GM23338 (cell line): Measurements from ENCODE around the gene RNF225. TPM values are rescaled to one million over a fixed set of nuclear protein-coding genes. Genes with fewer than 3 reads are reported as not detected.
"Not testable (repeated sequence)": the region's sequence is repeated elsewhere in the genome, so short reads cannot be mapped to it uniquely, and the experiment has no call there.

Experiments used
- ATAC-seq: fragments of 200-7000 bp; cut with Tn5 transposase; 3 replicates; pipeline ENCODE4 v1.9.1; 2020
- DNase-seq: peaks from one replicate; pipeline ENCODE4 v3.0.0-alpha.2; 2015; ENCODE audit warnings: low spot score
- H2AFZ ChIP-seq: fragments of 200-600 bp; sonication (generic); 2 replicates; pipeline ENCODE4 v1.8.0; 2016; ENCODE audit warnings: antibody characterized with exemption, mild to moderate bottlenecking, moderate library complexity
- H3F3A ChIP-seq: fragments of 200-600 bp; sonication (generic); replicated peaks from 2 replicates; pipeline ENCODE4 v1.8.0; 2017; ENCODE audit warnings: antibody characterized with exemption, mixed run types, low read depth
- H3K27ac ChIP-seq: fragments of 200-600 bp; sonication (generic); 2 replicates; pipeline ENCODE4 v1.6.1; 2016; ENCODE audit warnings: low read depth
- H3K27me3 ChIP-seq: fragments of 200-600 bp; sonication (generic); 2 replicates; pipeline ENCODE4 v1.8.0; 2016; ENCODE audit warnings: mild to moderate bottlenecking, mixed run types, moderate library complexity; ENCODE audit not compliant: insufficient read depth
- H3K36me3 ChIP-seq: fragments of 200-600 bp; sonication (generic); 2 replicates; pipeline ENCODE4 v1.8.0; 2016; ENCODE audit warnings: mild to moderate bottlenecking; ENCODE audit not compliant: insufficient read depth
- H3K4me1 ChIP-seq: fragments of 200-600 bp; sonication (generic); 2 replicates; pipeline ENCODE4 v1.8.0; 2016; ENCODE audit warnings: mild to moderate bottlenecking, moderate library complexity; ENCODE audit not compliant: insufficient read depth
- H3K4me2 ChIP-seq: fragments of 200-600 bp; sonication (generic); 2 replicates; pipeline ENCODE4 v1.7.1; 2017; ENCODE audit warnings: mixed run types
- H3K4me3 ChIP-seq: fragments of 200-600 bp; sonication (generic); 2 replicates; pipeline ENCODE4 v1.6.1; 2016; ENCODE audit warnings: mixed run types
- H3K79me2 ChIP-seq: fragments of 200-600 bp; sonication (generic); replicated peaks from 2 replicates; pipeline ENCODE4 v1.8.0; 2017; ENCODE audit warnings: mild to moderate bottlenecking; ENCODE audit not compliant: insufficient read depth
- H3K9me2 ChIP-seq: fragments of 200-600 bp; sonication (generic); 2 replicates; pipeline ENCODE4 v1.8.0; 2017; ENCODE audit not compliant: insufficient read depth
- H4K20me1 ChIP-seq: fragments of 200-600 bp; sonication (generic); replicated peaks from 2 replicates; pipeline ENCODE4 v1.8.0; 2017; ENCODE audit warnings: mild to moderate bottlenecking; ENCODE audit not compliant: insufficient read depth
- H3K27ac Mint-ChIP-seq: 2 replicates; pipeline ENCODE4 v1.8.0; 2020; ENCODE audit warnings: inconsistent platforms, mild to moderate bottlenecking, moderate library complexity, mixed read lengths
- H3K27me3 Mint-ChIP-seq: 3 replicates; pipeline ENCODE4 v1.8.0; 2022; ENCODE audit warnings: low read depth, mild to moderate bottlenecking, moderate library complexity, mixed read lengths, inconsistent platforms; ENCODE audit not compliant: insufficient read depth, poor library complexity
- H3K36me3 Mint-ChIP-seq: 3 replicates; pipeline ENCODE4 v1.8.0; 2021; ENCODE audit warnings: low read depth, mild to moderate bottlenecking, inconsistent platforms, moderate library complexity, mixed read lengths
- H3K4me1 Mint-ChIP-seq: 3 replicates; pipeline ENCODE4 v1.8.0; 2020; ENCODE audit warnings: mild to moderate bottlenecking, inconsistent platforms, mixed read lengths
- H3K4me3 Mint-ChIP-seq: 3 replicates; pipeline ENCODE4 v1.8.0; 2021; ENCODE audit warnings: moderate library complexity, mild to moderate bottlenecking, inconsistent platforms, mixed read lengths
- H3K9me3 Mint-ChIP-seq: 3 replicates; pipeline ENCODE4 v1.8.0; 2020; ENCODE audit warnings: moderate library complexity, mild to moderate bottlenecking, inconsistent platforms, mixed read lengths
- CREB1 ChIP-seq: fragments of 250-450 bp; sonication (Bioruptor Pico); IDR thresholded peaks from 2 replicates; pipeline ENCODE4 v1.5.0; 2020; ENCODE audit warnings: low read depth, mild to moderate bottlenecking, moderate library complexity
- EZH2phosphoT487 ChIP-seq: fragments of 200-600 bp; sonication (generic); IDR thresholded peaks from one replicate; pipeline ENCODE4 v1.8.1; 2018; ENCODE audit warnings: antibody characterized with exemption; ENCODE audit not compliant: unreplicated experiment
- JUNB ChIP-seq: IDR thresholded peaks from one replicate; pipeline ENCODE4 v1.6.1; 2016; ENCODE audit warnings: antibody characterized with exemption; ENCODE audit not compliant: unreplicated experiment
- NANOG ChIP-seq: IDR thresholded peaks from 2 replicates; pipeline ENCODE4 v1.6.1; 2016; ENCODE audit warnings: antibody characterized with exemption, borderline replicate concordance
- STAT1 ChIP-seq: IDR thresholded peaks from one replicate; pipeline ENCODE4 v1.6.1; 2016; ENCODE audit warnings: antibody characterized with exemption; ENCODE audit not compliant: unreplicated experiment
- ZNF114 ChIP-seq: fragments of 250-450 bp; sonication (Bioruptor Pico); IDR thresholded peaks from 2 replicates; pipeline ENCODE4 v1.5.0; 2020; ENCODE audit warnings: mild to moderate bottlenecking, moderate library complexity
- ZNF462 ChIP-seq: fragments of 250-450 bp; sonication (Bioruptor Pico); IDR thresholded peaks from 2 replicates; pipeline ENCODE4 v1.5.0; 2020; ENCODE audit warnings: mild to moderate bottlenecking, moderate library complexity
- polyA plus RNA-seq: library from polyadenylated mRNA; unstranded; fragments of >200 nt; fragmentation: Nextera tagmentation; extraction: Ambion mirVana; gene quantifications from 2 replicates; pipeline ENCODE4 v1.2.1, GENCODE V29; 2016
- total RNA-seq: library from RNA; depleted of rRNA; stranded (reverse); fragments of >200 nt; shearing (Covaris generic); gene quantifications from 2 replicates; pipeline ENCODE4 v1.2.3, GENCODE V29; 2014
- TF ChIP-seq, protein P1 (sequence below), 2 experiments: fragments of 200-600 bp in 1 of 2; sonication (generic) in 1 of 2; conservative IDR thresholded peaks; 2 replicates each; pipeline versions ENCODE4 v1.5.1 to v1.6.1; 2016 to 2017; ENCODE audit warnings: antibody characterized with exemption in 2 of 2, low read depth in 2 of 2, mild to moderate bottlenecking in 2 of 2, moderate library complexity in 1 of 2
- TF ChIP-seq, protein P2 (sequence below): IDR thresholded peaks from one replicate; pipeline ENCODE4 v1.6.1; 2018; ENCODE audit warnings: antibody characterized with exemption; ENCODE audit not compliant: unreplicated experiment
- TF ChIP-seq, protein P3 (sequence below): IDR thresholded peaks from 2 replicates; pipeline ENCODE4 v1.6.1; 2016; ENCODE audit warnings: antibody characterized with exemption

RNF225 gene
- total and polyA plus RNA-seq, 2 experiments from 2014 or later: 0.87 TPM; not detected in 1

DNA sequence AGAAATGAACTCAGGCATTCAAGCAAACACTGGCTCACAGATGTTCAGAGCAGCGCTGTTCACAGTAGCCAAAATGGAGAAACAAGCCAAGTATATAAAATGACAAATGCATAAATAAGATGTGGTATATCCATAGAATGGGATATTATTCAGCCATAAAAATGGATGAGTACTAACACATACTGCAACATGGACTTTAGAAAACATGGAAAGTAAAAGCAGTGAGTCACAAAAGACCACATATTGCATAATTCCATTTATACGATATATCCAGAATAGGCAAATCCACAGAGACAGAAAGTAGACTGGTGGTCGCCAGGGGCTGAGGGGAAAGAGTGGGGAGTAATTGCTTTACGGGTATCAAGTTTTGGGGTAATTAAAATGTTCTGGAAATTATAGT is 21.3 kb upstream of the RNF225 start:
- Mint-ChIP-seq H3K9me3 (no peaks in the 10 kb centered on the region), H3K4me3 (no peak overlapping the region), H3K4me1 (no peaks in the 10 kb centered on the region; the same call in 2 of the 3 replicates), H3K27ac (no peak overlapping the region), H3K36me3 (no peaks in the 10 kb centered on the region), H3K27me3 (peaks cover 10% of the 10 kb centered on the region)
- Histone ChIP-seq H3K27me3 (no peaks in the 10 kb centered on the region), H3F3A (no peaks in the 10 kb centered on the region), H3K27ac (no peak overlapping the region), H3K36me3 (no peaks in the 10 kb centered on the region), H3K79me2 (no peaks in the 10 kb centered on the region), H3K4me1 (no peaks in the 10 kb centered on the region), H3K4me3 (no peak overlapping the region), H4K20me1 (no peaks in the 10 kb centered on the region), H2AFZ (no peak overlapping the region), H3K9me2 (no peaks in the 10 kb centered on the region), H3K4me2 (no peak overlapping the region)
- DNase-seq: no peak
- no peak for ATAC-seq
- TF ChIP-seq EZH2phosphoT487 (no peak), JUNB (no peak), STAT1 (no peak), CREB1 (CRISPR knock-in tag) (no peak), ZNF462 (CRISPR knock-in tag) (no peak), ZNF114 (no peak), NANOG (no peak)
- TF ChIP-seq, protein P1, sequence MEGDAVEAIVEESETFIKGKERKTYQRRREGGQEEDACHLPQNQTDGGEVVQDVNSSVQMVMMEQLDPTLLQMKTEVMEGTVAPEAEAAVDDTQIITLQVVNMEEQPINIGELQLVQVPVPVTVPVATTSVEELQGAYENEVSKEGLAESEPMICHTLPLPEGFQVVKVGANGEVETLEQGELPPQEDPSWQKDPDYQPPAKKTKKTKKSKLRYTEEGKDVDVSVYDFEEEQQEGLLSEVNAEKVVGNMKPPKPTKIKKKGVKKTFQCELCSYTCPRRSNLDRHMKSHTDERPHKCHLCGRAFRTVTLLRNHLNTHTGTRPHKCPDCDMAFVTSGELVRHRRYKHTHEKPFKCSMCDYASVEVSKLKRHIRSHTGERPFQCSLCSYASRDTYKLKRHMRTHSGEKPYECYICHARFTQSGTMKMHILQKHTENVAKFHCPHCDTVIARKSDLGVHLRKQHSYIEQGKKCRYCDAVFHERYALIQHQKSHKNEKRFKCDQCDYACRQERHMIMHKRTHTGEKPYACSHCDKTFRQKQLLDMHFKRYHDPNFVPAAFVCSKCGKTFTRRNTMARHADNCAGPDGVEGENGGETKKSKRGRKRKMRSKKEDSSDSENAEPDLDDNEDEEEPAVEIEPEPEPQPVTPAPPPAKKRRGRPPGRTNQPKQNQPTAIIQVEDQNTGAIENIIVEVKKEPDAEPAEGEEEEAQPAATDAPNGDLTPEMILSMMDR (conservative IDR thresholded peaks at IDR 0.05; ENCODE audit: low read depth in 2 of 2): no peak
- TF ChIP-seq, protein P2, sequence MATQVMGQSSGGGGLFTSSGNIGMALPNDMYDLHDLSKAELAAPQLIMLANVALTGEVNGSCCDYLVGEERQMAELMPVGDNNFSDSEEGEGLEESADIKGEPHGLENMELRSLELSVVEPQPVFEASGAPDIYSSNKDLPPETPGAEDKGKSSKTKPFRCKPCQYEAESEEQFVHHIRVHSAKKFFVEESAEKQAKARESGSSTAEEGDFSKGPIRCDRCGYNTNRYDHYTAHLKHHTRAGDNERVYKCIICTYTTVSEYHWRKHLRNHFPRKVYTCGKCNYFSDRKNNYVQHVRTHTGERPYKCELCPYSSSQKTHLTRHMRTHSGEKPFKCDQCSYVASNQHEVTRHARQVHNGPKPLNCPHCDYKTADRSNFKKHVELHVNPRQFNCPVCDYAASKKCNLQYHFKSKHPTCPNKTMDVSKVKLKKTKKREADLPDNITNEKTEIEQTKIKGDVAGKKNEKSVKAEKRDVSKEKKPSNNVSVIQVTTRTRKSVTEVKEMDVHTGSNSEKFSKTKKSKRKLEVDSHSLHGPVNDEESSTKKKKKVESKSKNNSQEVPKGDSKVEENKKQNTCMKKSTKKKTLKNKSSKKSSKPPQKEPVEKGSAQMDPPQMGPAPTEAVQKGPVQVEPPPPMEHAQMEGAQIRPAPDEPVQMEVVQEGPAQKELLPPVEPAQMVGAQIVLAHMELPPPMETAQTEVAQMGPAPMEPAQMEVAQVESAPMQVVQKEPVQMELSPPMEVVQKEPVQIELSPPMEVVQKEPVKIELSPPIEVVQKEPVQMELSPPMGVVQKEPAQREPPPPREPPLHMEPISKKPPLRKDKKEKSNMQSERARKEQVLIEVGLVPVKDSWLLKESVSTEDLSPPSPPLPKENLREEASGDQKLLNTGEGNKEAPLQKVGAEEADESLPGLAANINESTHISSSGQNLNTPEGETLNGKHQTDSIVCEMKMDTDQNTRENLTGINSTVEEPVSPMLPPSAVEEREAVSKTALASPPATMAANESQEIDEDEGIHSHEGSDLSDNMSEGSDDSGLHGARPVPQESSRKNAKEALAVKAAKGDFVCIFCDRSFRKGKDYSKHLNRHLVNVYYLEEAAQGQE: no peak
- TF ChIP-seq, protein P3, sequence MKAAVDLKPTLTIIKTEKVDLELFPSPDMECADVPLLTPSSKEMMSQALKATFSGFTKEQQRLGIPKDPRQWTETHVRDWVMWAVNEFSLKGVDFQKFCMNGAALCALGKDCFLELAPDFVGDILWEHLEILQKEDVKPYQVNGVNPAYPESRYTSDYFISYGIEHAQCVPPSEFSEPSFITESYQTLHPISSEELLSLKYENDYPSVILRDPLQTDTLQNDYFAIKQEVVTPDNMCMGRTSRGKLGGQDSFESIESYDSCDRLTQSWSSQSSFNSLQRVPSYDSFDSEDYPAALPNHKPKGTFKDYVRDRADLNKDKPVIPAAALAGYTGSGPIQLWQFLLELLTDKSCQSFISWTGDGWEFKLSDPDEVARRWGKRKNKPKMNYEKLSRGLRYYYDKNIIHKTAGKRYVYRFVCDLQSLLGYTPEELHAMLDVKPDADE: no peak

- H3K27ac ChIP-seq, H3K4me3 ChIP-seq, H4K20me1 ChIP-seq, H3K36me3 ChIP-seq, H3F3A ChIP-seq, H3K9me2 ChIP-seq, H3K27ac Mint-ChIP-seq, H3K4me1 ChIP-seq, H3K4me1 Mint-ChIP-seq, H3K9me3 Mint-ChIP-seq, H3K27me3 ChIP-seq, H3K4me2 ChIP-seq, ATAC-seq, DNase-seq, H3K79me2 ChIP-seq, H3K36me3 Mint-ChIP-seq, H2AFZ ChIP-seq, H3K4me3 Mint-ChIP-seq: not testable (repeated sequence)
- H3K27me3 Mint-ChIP-seq: peaks cover 15% of the 10 kb centered on the region
Observed at GRCh38 chr19:58376724-58377123, 18.7 kb upstream of the RNF225 start.
